GM19035 (cell line): Measurements from ENCODE around the gene TIMP2.
"Not testable (repeated sequence)": the region's sequence is repeated elsewhere in the genome, so short reads cannot be mapped to it uniquely, and the experiment has no call there.

Experiments used
- ATAC-seq: cut with Tn5 transposase; IDR thresholded peaks from one replicate; pipeline ENCODE4 v1.9.1; 2021; ENCODE audit not compliant: unreplicated experiment

Gene TIMP2

GRCh38 chr17:78956254-78956653 lies 31.1 kb upstream of the TIMP2 start:
- ATAC-seq = no peak

GRCh38 chr17:78954684-78955083 lies 29.5 kb upstream of the TIMP2 start:
- ATAC-seq = no peak

GRCh38 chr17:78953356-78954350 lies 28.5 kb upstream of the TIMP2 start:
- ATAC-seq = no peak

DNA sequence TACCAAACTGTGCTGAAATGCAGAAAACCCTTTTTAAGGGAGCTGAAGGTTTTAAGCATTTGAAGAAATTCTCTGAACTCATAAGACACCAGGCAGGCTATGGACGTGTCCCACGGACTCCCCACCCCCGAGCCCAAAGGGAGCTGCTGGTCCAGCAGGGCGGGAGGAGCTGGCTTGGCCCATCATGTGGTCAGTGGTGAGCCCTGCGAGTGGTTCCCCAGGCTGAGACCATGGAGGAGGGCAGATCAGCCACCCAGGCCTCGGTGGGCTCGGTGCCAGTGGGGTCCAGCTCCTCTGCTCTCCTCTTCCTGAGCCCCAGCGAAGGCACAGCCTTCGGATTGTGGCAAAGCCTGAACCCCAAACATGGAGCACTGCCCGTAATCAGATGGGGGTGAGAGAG lies 27.5 kb upstream of the TIMP2 start:
- ATAC-seq = no peak

DNA sequence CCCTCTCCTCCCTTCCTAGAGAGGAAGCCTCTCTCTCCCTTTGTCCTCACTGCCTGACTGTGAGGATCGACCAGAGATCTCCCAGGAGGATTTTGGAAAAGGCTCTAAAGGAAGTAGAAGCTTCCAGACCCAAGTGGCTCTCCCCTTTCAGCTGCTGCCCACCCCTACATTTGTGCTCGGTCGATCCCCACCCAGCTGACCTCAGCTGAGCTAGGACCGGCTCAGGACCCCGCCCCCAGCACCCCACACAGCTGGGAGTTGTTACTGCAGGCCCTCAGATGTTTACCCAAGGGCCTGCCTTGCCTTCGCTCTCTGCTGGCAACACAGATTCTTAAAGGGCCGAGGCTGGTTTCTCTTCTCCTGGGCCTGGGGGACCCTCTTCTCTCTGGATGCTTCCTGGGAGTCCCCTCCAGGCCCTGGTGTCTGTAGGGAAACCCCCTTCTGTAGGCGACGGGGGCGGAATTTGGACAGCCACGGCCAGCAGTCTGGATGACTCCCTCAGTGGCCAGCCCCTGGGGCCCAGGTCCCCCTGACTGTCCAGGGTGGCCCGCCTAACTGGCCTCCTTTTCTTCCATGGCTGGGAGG lies 26.9 kb upstream of the TIMP2 start:
- ATAC-seq = no peak

- no peak for ATAC-seq
Observed at GRCh38 chr17:78950870-78951269, 25.7 kb upstream of the TIMP2 start.

DNA sequence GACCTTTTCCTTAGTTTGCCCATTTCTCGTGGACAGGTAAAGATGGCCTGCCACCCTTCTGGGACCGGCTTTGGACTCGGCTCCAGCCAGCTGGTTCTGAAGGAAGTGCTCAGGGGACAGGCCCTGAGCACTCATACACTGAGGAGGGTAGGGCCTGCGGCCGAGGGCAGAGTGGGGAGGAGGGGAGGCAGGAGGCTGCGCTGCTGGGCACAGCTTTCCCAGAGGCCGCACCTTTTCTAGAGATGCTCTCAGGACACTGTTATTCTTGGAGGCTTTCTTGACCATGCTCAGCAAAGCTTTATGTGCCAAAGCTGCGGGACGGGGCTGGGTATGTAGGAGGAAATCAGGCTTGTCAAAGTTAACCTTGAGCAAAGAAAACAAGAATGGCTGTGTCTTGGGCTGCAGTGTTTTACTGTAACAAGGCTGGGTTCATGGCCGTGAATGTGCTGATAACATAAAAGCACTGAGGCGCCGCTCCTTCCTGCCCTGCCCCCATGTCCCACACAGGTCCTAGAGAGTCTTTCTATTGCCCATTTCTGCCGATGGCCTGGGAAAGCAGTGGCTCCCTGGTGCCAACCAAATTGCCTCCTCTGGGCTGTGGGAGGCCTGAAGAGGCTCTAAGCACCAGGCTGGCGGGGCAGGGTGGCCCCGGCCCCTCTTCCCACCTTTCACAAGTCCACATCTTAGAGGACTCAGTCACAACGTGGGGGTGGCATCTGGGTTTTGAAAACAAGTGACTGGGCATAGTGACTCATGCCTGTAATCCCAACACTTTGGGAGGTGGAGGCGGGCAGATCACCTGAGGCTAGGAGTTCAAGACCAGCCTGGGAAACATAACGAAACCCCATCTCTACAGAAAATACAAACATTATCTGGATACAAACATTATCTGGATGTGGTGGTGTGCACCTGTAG lies 22.3 kb upstream of the TIMP2 start:
- ATAC-seq = no peak

- ATAC-seq = no peak
Observed at GRCh38 chr17:78946631-78947030, 21.4 kb upstream of the TIMP2 start.

GRCh38 chr17:78946131-78946530 lies 20.9 kb upstream of the TIMP2 start:
- no peak for ATAC-seq

DNA sequence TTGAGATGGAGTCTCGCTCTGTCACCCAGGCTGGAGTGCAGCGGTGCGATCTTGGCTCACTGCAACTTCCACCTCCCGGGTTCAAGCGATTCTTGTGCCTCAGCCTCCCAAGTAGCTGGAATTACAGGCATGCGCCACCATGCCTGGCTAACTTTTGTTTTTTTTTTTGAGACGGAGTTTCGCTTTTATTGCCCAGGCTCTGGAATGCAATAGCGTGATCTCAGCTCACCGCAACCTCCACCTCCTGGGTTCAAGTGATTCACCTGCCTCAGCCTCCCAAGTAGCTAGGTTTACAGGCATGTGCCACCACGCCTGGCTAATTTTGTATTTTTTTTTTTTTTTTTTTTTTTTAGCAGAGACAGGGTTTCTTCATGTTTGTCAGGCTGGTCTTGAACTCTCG lies 20.3 kb upstream of the TIMP2 start:
- ATAC-seq = not testable (repeated sequence)

GRCh38 chr17:78944956-78945355 lies 19.8 kb upstream of the TIMP2 start:
- ATAC-seq = no peak

- ATAC-seq = no peak
Observed at GRCh38 chr17:78944026-78944425, 18.8 kb upstream of the TIMP2 start.

GRCh38 chr17:78940708-78941107 lies 15.5 kb upstream of the TIMP2 start:
- ATAC-seq = no peak

DNA sequence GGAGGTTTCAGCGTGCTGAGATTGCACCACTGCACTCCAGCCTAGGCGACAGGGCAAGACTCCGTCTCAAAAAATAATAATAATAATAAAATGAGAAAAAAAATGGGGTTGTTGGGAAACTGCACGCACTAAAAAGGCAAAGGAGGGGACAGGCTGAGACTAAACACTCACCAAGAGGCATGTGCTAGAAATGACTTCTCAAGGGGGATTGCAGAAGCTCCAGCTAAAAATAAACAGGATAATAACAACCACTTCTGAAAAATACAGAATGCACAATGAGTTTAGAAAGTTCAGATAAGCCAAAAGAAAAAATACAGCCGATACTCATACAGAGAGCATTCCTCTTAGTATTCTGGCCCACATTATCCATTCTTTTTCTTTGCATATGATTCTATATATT lies 15.1 kb upstream of the TIMP2 start:
- no peak for ATAC-seq

- ATAC-seq = no peak
Observed at GRCh38 chr17:78939615-78940014, 14.4 kb upstream of the TIMP2 start.

- no peak for ATAC-seq
Observed at GRCh38 chr17:78937561-78937960, 12.4 kb upstream of the TIMP2 start.

GRCh38 chr17:78935419-78936323 lies 10.5 kb upstream of the TIMP2 start:
- no peak for ATAC-seq

DNA sequence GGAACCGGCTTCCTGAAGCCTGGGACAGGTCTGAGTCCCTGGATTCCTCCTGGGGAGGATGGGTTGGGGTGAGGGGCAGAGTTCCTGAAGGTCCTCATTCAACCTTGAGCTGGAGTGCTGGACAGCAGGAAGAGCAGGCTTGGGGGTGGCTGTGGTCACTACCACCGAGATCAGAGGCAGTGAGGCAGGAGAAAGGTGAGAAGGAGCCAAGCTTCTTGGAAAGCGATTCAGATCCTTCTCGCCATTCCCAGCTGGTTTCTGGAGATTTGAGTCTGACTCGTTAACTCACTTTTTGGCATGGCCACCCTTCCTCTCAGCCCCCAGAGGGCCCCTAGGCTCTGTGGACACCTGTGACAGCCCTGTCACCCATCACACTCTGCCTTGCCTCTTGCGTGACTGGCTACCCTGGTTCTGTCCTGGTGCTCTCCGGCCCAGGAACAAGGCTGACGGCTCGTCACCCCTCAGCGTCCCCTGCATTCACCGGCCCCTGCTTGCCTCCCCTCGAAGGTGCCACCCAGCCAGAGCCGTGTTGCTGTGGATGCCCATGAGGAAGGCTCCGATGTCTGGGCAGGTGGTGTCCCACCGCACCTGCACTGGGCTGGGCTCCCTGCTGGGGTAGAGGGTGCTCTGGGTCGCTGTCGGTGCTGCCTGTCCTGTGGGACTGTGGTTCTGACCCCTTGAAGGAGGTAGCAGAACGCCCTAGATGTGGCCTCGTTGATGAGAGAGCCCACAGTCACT lies 9.7 kb upstream of the TIMP2 start:
- ATAC-seq = no peak

GRCh38 chr17:78933959-78934568 lies 8.9 kb upstream of the TIMP2 start:
- ATAC-seq = no peak
